Left lobe of liver (tissue), 1 donor: Measurements from ENCODE around the gene TMED1. TPM values are rescaled to one million over a fixed set of nuclear protein-coding genes. Genes with fewer than 3 reads are reported as not detected.

Experiments
- total RNA-seq: library from RNA; stranded (reverse); gene quantifications from one replicate; pipeline ENCODE4 v1.2.1, GENCODE V29; 2021
- donor health status: DM: no; HTN: yes; CAD: no.

TMED1 gene
- total RNA-seq, 1 donor from 2014 or later = 21.9 TPM

Other genes starting within 250 kb of the TMED1 start
- 1.0 TPM for gene AP1M2, start 248.9 kb downstream of the TMED1 start, total RNA-seq
- 12.9 TPM for gene SLC44A2, start 210.7 kb downstream of the TMED1 start, total RNA-seq
- gene ILF3, start 181.9 kb downstream of the TMED1 start, total RNA-seq = 57.1 TPM
- gene QTRT1, start 134.8 kb downstream of the TMED1 start, total RNA-seq = 33.2 TPM
- 64.8 TPM for gene DNM2, start 118.1 kb downstream of the TMED1 start, total RNA-seq
- 0.96 TPM for gene C19orf38, start 12.2 kb upstream of the TMED1 start, total RNA-seq
- 16.5 TPM for gene CARM1, start 35.3 kb upstream of the TMED1 start, total RNA-seq
- gene YIPF2, start 92.4 kb upstream of the TMED1 start, total RNA-seq = 27.9 TPM
- gene TIMM29, start 92.6 kb upstream of the TMED1 start, total RNA-seq = 17.2 TPM
- 29.6 TPM for gene SMARCA4, start 124.8 kb upstream of the TMED1 start, total RNA-seq